NCI-H2171 treated with DMSO at 0.1 percent for 48 hours (cell line): ENCODE results near the gene YY1.
"Not testable (repeated sequence)": the region's sequence is repeated elsewhere in the genome, so short reads cannot be mapped to it uniquely, and the experiment has no call there.

ENCODE experiments used
- DNase-seq: peaks from one replicate; lab custom pipeline; 2025; lab: John Stamatoyannopoulos, UW

YY1 gene

DNA sequence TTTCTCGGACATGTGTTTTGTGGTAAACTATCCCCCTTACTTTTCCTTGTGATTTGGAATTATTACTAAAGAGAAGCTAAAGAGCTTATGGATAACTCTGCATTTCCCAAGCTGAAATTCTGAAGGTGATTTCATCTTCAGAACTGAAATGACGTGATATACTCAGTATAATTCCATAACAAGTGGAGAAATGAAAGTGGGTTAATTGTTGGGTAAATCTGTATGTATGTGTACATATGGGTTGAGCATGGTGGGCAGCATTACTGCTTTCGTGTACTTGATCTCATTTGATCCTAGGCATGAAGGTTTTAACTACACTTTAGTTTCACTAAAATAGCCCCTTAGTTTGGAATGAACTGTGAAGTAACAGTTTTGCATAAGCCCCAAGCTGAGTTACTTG, 4.1 kb downstream of the YY1 start:
- no peak for DNase-seq

- peak; percentile 80 for DNase-seq
These were observed 8.0 kb downstream of the YY1 start for GRCh38 chr14:100246809-100247428.

DNA sequence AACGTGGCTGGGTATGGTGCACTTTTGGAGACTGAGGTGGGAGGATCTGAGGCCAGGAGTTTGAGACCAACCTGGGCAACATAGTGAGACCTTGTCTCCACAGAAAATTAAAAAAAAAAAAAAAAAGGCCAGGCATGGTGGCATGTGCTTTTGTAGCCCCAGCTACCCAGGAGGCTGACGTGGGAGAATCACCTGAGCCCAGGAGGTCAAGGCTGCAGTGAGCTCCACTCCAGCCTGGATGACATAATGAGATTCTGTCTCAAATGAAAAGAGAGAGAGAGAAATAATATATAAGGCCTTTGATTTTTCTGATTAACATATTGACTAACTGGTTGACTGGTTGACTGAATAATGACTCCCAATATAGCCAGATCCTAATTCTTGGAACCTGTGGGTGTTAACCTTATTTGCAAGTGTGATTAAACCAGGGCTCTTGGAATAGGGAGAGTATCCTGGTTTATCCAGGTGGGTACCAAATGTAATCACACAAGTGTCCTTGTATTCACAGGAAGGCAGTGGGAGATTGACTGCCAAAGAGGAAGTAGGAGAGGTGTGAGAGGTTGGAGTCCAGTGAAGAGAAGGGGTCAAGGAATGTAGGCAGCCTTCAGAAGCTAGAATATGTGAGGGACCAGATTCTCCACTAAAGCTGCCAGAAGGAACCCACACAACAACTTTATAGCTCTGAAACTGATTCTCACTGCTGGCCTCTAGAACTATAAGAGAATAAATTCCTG, 12.0 kb downstream of the YY1 start:
- DNase-seq = no peak

GRCh38 chr14:100252684-100253083, 13.7 kb downstream of the YY1 start:
- DNase-seq = no peak

DNA sequence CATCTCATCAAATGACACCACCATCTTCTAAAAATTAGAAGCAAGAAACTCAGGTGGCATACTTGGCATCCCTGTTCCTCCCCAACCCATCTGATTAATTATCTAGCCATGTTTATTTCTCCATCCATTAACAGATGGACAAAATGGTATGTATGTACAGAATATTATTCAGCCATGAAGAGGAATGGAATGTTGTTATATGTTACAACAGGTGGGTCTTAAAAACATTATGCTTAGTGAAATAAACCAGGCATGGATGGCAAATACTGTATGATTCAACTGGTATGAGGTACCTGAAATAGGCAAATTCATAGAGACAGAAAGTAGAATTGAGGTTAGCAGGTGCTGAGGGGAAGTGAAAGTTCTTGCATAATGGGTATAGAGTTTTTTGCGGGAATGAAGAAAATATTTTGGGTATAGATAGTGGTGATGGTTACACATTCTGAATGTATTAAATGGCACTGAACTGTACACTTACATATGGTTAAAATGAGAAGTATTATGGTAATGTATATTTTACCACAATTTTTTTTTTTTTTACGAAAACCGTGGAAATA, 17.5 kb downstream of the YY1 start:
- no peak for DNase-seq

DNA sequence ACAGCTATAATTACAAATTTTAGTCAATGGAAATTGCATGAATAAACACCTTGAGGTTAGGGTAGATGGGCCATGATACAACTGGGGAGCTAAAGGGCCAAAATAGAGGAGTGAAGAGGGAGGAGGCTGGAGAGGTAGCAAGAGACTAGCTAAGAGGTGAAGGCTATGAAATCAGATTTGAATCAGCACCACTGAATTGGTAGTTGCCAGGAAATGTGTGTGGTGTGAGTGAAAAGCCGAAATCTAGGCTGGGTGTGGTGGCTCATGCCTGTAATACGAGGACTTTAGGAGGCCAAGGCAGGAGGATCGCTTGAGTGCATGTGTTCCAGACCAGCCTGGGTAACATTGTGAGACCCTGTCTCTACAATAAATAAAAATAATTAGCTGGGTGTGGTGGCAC, 22.7 kb downstream of the YY1 start:
- no peak for DNase-seq

DNA sequence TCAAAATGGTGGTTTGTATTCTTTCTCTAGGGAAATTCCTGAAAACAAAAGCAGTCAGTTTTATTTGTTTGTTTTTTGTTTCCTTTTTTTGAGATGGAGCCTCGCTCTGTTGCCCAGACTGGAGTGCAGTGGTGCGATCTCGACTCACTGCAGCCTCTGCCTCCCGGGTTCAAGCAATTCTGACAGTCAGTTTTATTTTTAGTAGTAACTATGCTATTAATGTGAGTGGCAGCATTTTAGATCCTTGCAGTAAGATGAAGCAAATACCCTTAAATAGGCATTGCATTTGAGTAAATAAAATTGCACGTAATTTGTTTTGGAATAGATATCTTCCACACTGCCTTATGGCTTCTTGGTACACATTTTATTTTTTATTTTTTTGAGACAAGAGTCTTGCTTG, 23.6 kb downstream of the YY1 start:
- DNase-seq = no peak

- no peak for DNase-seq
These were observed 24.2 kb downstream of the YY1 start for GRCh38 chr14:100263141-100263540.

- no peak for DNase-seq
These were observed 29.0 kb downstream of the YY1 start for GRCh38 chr14:100267990-100268389.

DNA sequence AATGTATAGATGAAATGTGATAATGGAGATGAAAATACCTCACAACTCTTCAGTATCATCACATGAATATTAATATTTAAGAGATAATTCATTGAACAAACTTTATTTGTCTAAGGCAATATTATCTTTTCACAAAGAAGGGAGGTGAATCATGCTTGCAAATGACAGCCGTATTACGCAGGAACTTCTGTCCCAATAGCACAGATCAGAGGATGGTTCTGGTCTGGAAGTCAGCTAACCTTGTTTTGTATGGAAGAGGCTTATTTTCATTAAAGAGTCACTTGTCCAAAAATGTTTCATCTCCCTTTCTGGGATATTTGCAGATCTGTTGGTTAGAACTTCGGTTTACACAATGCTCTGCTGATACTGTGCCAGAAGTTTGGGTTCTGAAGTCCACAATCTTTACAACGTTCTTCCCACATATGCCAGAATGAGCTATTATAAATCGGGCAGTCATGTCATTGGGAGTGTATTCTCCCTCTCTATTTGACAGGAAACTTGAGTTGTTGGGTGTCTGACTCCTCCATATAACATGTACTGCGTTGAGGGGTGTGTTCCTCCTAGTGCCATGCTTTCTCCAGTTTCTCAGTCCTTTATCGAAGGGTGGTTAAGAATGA, 29.8 kb downstream of the YY1 start:
- DNase-seq = no peak

DNA sequence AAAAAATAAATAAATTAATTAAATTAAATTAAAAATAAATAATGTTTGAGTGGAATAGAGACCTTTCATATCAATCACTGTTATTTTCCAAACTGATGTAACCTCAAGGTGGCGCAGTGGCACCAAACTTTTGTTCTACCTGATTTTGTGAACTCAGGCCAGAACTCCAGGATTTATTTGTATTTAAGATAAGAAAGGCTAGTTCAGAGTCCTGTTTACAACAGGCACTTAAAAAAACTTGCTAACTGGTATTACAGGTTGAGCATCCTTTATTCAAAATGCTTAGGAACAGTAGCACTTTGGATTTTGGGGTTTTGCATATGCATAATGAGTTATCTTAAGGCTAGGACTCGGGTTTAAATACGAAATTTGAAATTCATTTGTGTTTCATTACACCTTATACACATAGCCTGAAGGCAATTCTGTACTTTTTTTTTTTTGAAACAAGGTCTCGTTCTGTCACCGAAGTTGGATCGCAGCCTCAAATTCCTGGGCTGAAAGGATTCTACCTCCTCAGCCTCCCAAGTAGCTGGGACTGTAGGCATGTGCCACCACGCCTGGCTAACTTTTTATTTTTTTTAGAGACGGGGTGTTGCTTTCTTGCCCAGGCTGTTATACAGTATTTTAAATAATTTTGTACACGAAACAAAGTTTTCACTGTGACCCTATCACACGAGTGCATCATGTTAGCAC, 32.4 kb downstream of the YY1 start:
- DNase-seq = peak; percentile 38

DNA sequence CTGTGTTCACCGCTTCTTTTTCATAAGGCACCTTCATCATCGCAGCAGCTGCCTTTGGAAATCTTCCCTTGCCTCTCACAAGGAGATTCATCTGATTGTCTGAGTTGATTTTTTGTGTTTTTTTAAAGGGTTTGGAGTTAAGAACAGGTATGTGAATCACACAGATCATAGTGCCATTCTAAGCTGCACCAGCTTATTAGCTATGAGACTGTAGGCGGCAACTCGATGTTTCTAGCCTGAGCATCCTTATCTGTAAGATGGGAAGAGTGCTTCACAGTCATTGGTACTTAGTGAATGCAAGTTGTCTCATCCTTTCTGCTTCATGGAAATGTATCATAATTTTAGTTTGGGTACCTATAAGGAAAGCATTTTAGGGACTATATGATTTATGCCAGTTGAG, 35.3 kb downstream of the YY1 start:
- DNase-seq = no peak

- DNase-seq = no peak
These were observed 36.3 kb downstream of the YY1 start for GRCh38 chr14:100275214-100275613.

DNA sequence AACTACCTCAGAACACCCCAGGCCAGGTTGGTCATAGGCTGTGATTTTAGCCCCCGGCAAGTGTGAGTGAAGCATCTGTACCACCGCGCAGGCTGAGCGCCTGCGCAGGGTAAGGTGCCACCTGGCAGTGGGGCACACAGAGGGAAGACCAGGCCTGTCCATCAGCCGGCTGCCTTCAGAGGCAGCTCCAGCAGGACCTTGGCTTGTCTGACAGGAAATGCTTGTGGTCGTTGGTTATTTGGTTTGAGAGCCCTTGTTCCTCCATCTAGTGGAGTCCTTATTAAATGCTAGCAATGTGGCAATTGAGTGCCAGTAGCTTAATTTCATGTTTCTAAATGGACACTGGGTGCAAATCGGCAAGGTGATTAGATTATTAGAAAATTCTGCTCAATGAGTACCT, 39.8 kb downstream of the YY1 start:
- no peak for DNase-seq

GRCh38 chr14:100279133-100279532, 40.2 kb downstream of the YY1 start:
- DNase-seq = no peak

DNA sequence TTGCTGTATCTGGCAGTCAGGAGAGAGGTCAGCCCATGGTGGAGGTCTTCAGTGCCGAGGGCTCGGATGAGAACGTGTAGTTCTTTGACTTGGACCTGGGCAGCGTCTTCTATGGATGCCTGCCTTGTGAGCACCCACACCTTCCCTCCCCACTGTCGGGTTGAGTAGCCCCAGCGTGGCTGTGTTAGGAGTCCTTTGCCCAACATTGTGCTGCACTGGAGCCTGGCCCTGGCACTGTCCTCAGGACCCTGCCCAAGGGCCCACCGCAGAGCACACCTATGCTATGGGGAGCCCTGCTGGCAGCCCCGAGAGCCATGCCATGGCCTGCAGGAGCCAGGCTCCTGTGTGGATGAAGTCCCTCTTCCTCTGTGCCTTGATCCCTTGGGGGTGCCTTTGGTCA, 40.6 kb downstream of the YY1 start:
- no peak for DNase-seq

DNA sequence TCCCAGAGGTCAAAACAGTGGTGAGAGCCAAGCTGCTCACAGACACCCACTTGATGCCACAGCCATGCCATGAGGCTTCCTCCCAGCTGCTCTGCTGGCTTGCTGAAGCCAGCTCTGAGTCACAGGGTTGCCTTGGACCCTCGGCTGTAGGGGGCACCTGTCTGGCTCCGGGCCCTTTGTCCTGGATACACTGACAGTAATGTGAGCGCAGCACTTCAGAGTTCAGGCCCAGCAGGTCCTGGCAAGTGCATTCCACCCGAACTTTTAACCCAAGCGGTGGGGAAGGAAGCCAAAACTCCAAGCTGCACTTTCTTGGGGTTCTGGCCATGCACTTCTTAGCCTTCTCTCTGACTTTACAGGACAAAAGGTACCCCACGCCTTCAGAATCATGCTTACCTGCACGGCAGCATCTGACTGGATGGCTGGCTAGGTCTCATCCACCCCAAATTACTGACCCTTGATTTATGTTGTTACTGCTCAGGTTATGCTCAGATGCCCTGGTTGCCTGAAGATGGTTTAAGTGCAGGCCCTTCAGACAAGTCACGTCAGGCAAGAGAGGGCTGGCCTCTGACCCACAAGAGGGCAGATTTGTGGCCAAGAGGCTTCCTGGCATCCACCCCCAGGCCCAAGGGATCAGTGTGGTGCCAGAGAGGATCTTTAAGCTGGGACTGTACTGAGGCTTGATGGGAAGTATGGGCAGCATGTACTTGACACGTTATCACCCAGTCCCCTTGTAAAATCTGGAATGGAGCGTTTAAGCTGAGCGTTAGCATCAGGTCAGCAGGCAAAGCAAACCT, 42.5 kb downstream of the YY1 start:
- DNase-seq = no peak

- no peak for DNase-seq
These were observed 43.1 kb downstream of the YY1 start for GRCh38 chr14:100282083-100282350.

DNA sequence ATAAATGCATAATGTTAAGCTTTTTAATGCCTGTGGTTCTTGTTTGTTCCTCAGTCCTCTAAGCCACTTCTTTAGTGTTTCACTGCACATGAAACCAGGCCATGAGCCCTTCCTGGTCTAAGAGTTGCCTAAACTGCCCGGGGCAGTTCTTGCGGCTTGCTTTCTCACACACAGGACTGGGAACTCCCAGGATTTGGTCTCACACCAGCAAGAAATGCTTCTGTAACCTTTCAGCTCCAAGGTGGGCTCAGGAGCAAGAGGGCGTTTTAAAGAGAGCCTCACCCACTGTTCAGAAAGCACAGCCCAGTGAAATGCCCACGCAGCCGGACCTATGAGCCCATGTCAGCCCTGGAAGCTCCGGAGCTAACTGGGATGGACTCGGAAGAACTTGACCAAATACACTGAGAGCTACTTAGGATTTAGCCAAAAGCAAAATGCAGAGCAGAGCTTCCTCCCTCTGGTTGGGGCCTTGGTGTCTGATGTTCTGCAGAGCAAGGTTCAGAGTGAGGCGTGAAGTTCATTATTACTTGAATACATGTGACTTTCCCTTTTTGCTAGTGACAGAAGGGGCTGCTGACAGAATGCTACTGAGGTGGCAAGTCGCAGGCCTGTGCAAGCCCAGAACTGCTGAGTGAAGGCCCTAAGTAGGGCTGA, 43.9 kb downstream of the YY1 start:
- DNase-seq = peak; percentile 44

DNA sequence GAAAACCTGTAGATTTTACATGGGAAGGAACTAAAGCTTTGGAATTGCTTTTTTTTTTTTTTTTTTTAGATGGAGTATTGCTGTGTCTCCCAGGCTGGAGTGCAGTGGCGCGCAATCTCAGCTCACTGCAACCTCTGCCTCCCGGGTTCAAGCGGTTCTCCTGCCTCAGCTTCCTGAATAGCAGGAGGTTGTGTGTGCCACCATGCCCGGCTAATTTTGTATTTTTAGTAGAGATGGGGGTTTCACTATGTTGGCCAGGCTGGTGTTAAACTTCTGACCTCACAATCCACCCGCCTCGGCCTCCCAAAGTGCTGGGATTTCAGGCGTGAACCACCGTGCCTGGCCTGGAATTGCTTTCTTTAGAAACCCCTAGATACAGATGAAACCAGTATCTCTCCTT, 44.5 kb downstream of the YY1 start:
- DNase-seq = not testable (repeated sequence)
